Endothelial cell of umbilical vein (primary cell): Measurements from ENCODE around the gene KRT83. TPM values are rescaled to one million over a fixed set of nuclear protein-coding genes. Genes with fewer than 3 reads are reported as not detected.

Experiments
- BruUV-seq: library from RNA; stranded (reverse); fragments of 400-500 nt; replicated peaks from 2 replicates; lab custom pipeline; 2021; lab: Mats Ljungman, UMichigan
- CTCF ChIA-PET: fragments of 300-600, 350-600 bp; sonication (Branson Sonifier 250); formaldehyde crosslinking; loops from one replicate; lab custom pipeline; 2021; ENCODE audit warnings: antibody characterized with exemption, inconsistent platforms; lab: Charles Lee
- POLR2A ChIA-PET: fragments of 300-600, 350-600 bp; sonication (Branson Sonifier 250); formaldehyde crosslinking; loops from one replicate; lab custom pipeline; 2021; ENCODE audit warnings: antibody characterized with exemption, inconsistent platforms; lab: Charles Lee
- DNase-seq: peaks from one replicate; pipeline ENCODE4 v3.0.0-alpha.2; 2011; ENCODE audit warnings: low read depth, low spot score
- FAIRE-seq: peaks from 2 replicates; lab custom pipeline; 2011; peaks lifted over from hg19 to GRCh38; lab: Jason Lieb, UNC
- H2AFZ ChIP-seq: 2 replicates; pipeline ENCODE4 v1.6.0; 2012; ENCODE audit warnings: low read depth, low read length, control low read depth, inconsistent platforms
- H3K27ac ChIP-seq: 2 replicates; pipeline ENCODE4 v1.5.1; 2011; ENCODE audit warnings: low read depth, mild to moderate bottlenecking, control low read depth, low read length, moderate library complexity; ENCODE audit not compliant: insufficient read depth
- H3K27me3 ChIP-seq, 2 experiments: 2 replicates each; pipeline versions ENCODE4 v1.6.0 to v1.6.1; 2011; ENCODE audit warnings: low read length in 2 of 2, mixed read lengths in 1 of 2; ENCODE audit not compliant: control insufficient read depth in 2 of 2, insufficient read depth in 2 of 2
- H3K36me3 ChIP-seq, 2 experiments: 2 replicates in 1 of 2; 3 replicates in 1 of 2; pipeline ENCODE4 v1.5.1; 2011; ENCODE audit warnings: low read length in 2 of 2, mild to moderate bottlenecking in 1 of 2, moderate library complexity in 1 of 2; ENCODE audit not compliant: control insufficient read depth in 2 of 2, insufficient read depth in 2 of 2; ENCODE audit errors: extremely low read depth in 1 of 2
- H3K4me1 ChIP-seq: 3 replicates; pipeline ENCODE4 v1.5.1; 2011; ENCODE audit warnings: mild to moderate bottlenecking, low read length; ENCODE audit not compliant: control insufficient read depth, insufficient read depth; ENCODE audit errors: extremely low read depth
- H3K4me2 ChIP-seq: 2 replicates; pipeline ENCODE4 v1.6.1; 2011; ENCODE audit warnings: low read length, control low read depth, mixed read lengths; ENCODE audit not compliant: insufficient read depth
- H3K4me3 ChIP-seq, 3 experiments: fragments of 200-600 bp in 1 of 3; sonication (generic), shearing (Covaris generic) in 1 of 3; replicated peaks in 1 of 3; 2 replicates each; pipeline ENCODE4 v1.5.1; 2011 to 2016; ENCODE audit warnings: control low read depth in 3 of 3, low read length in 3 of 3, mild to moderate bottlenecking in 2 of 3, inconsistent platforms in 1 of 3, low read depth in 1 of 3, moderate library complexity in 1 of 3; ENCODE audit not compliant: insufficient read depth in 1 of 3
- H3K79me2 ChIP-seq: 2 replicates; pipeline ENCODE4 v1.6.0; 2012; ENCODE audit warnings: low read length, inconsistent platforms; ENCODE audit not compliant: control insufficient read depth, insufficient read depth
- H3K9ac ChIP-seq: replicated peaks from 2 replicates; pipeline ENCODE3; 2011; ENCODE audit warnings: low read length, control low read depth; ENCODE audit not compliant: insufficient read depth; ENCODE audit errors: extremely low read depth
- H3K9me1 ChIP-seq: replicated peaks from 3 replicates; pipeline ENCODE4 v1.6.0; 2011; ENCODE audit warnings: mild to moderate bottlenecking, low read length; ENCODE audit not compliant: control insufficient read depth, insufficient read depth; ENCODE audit errors: extremely low read depth
- H3K9me3 ChIP-seq: replicated peaks from 2 replicates; pipeline ENCODE4 v1.5.1; 2012; ENCODE audit warnings: low read length, inconsistent platforms; ENCODE audit not compliant: control insufficient read depth, insufficient read depth
- H4K20me1 ChIP-seq: replicated peaks from 2 replicates; pipeline ENCODE3; 2011; ENCODE audit warnings: mild to moderate bottlenecking, low read length; ENCODE audit not compliant: control insufficient read depth, insufficient read depth; ENCODE audit errors: extremely low read depth
- EZH2 ChIP-seq: IDR thresholded peaks from 2 replicates; pipeline ENCODE4 v1.6.1; 2012; ENCODE audit warnings: borderline replicate concordance, low read depth, mild to moderate bottlenecking, moderate library complexity, low read length, inconsistent platforms; ENCODE audit not compliant: severe bottlenecking
- FOS ChIP-seq: IDR thresholded peaks from 2 replicates; pipeline ENCODE4 v1.6.1; 2011; ENCODE audit warnings: mild to moderate bottlenecking, low read length, moderate library complexity, borderline replicate concordance; ENCODE audit not compliant: insufficient read depth
- GATA2 ChIP-seq: IDR thresholded peaks from 2 replicates; pipeline ENCODE4 v1.7.0; 2011; ENCODE audit warnings: low read depth, mild to moderate bottlenecking, moderate library complexity, mixed read lengths, low read length; ENCODE audit not compliant: insufficient read length, insufficient read depth
- JUN ChIP-seq: IDR thresholded peaks from 2 replicates; pipeline ENCODE4 v1.6.1; 2011; ENCODE audit warnings: borderline replicate concordance, low read depth; ENCODE audit not compliant: insufficient read length, insufficient read depth
- MYC ChIP-seq: IDR thresholded peaks from one replicate; pipeline ENCODE4 v1.6.1; 2011; ENCODE audit warnings: mild to moderate bottlenecking, low read depth, low read length
- POLR2AphosphoS5 ChIP-seq: IDR thresholded peaks from 2 replicates; pipeline ENCODE4 v1.6.1; 2012; ENCODE audit warnings: low read depth, mild to moderate bottlenecking, control low read depth, low read length, moderate library complexity; ENCODE audit not compliant: insufficient read depth
- dilution Hi-C: fragments of 300-500 bp; cut with MboI; formaldehyde crosslinking; loops from one replicate; pipeline ENCODE4 v1.15.0; 2019; ENCODE audit warnings: low sequenced_read_pairs; ENCODE audit not compliant: extremely low pct_ligation_motif_present
- intact Hi-C: fragments of 100-400 bp; cut with micrococcal nuclease; formaldehyde crosslinking; loops from one replicate; pipeline ENCODE4 v1.10.0; 2022
- polyA plus RNA-seq, 4 experiments: library from polyadenylated mRNA; depleted of rRNA in 3 of 4; stranded (reverse) in 3 of 4; unstranded in 1 of 4; fragments of >200 nt; gene quantifications; 2 replicates each; pipeline versions ENCODE4 v1.2.1 to v1.2.3, GENCODE V29; 2011 to 2012; ENCODE audit warnings: missing spikeins in 1 of 4
- total RNA-seq: library from RNA; stranded (reverse); gene quantifications from 2 replicates; pipeline ENCODE4 v1.2.3, GENCODE V29; 2021
- TF ChIP-seq, protein P1 (sequence below): IDR thresholded peaks from 2 replicates; pipeline ENCODE4 v1.6.1; 2011; ENCODE audit not compliant: insufficient read depth, insufficient read length
- TF ChIP-seq, protein P2 (sequence below), 2 donors: IDR thresholded peaks; 1 replicate in 1 of 2; 2 replicates in 1 of 2; pipeline ENCODE4 v1.5.1; 2011; ENCODE audit warnings: low read length in 2 of 2, mild to moderate bottlenecking in 2 of 2, moderate library complexity in 2 of 2, control low read depth in 1 of 2, inconsistent platforms in 1 of 2, low read depth in 1 of 2; ENCODE audit not compliant: insufficient read depth in 1 of 2; ENCODE audit errors: extremely low read depth in 1 of 2

KRT83 gene
- total and polyA plus RNA-seq, 2 donors (not counting 3 experiments of a cell fraction or from before 2014, with no cell fraction given), result not detected

DNA sequence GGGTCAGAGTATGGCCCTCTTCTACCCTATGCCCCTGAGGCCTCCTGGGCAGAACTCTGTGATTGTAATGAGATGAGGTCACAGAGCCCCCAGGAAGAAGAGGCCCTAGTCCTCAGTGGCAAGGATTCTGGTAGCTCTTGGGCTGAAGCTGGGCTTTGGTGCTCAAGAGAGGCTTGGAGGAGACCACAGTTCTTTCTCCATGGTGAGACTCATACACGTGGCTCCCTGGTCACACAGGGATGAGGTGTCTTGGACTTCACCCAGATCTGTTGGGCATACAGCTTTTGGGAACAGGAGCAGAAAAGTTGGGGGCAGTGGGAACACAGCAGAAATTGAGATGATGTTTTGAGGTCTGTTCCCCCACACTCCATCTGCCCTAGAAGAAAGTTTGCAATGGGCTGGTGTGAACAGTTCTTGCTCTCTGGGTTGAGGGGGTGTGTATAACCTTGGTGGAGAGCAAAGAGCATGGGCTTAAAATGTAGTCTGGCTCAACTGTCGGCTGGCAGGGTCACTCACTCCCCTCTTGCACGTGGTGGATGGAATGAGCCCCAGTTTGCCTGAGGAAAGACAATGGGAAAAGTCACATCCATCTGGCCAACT lies 46.6 kb downstream of the KRT83 start, which contains the start of gene KRT86:
KRT86 (plus strand) TSS at position 125 of the 600 bp plus-strand sequence. CDS start 27,272 bp downstream, outside the sequence.
- H4K20me1 ChIP-seq, result no peaks in the 10 kb centered on the region
- no peaks in the 10 kb centered on the region for H3K9me1 ChIP-seq
- DNase-seq, result no peak
- H3K4me3 ChIP-seq, result no peak within 1 kb of the TSS
- H3K9ac ChIP-seq, result no peak within 1 kb of the TSS
- peaks cover 16 to 23% of the 10 kb centered on the region in 2 experiments for H3K27me3 ChIP-seq
- H2AFZ ChIP-seq, result no peak within 1 kb of the TSS
- intact Hi-C loops, result no loop called here
- H3K4me1 ChIP-seq, result peaks cover 3% of the 10 kb centered on the region
- no peak within 1 kb of the TSS for H3K27ac ChIP-seq
- dilution Hi-C loops, result no loop called here
- ChIA-PET CTCF (interaction anchor here (1.8 kb wide), 1 partner anchor 53 kb away, joined by 6 read pairs; no protein-coding TSS in a partner anchor), POLR2A (no interaction called here)
- FAIRE-seq, result no peak
- no peak for TF ChIP-seq FOS
- TF ChIP-seq MYC, result no peak
- TF ChIP-seq EZH2, result no peak
- no peak for TF ChIP-seq POLR2AphosphoS5
- TF ChIP-seq, protein P1, sequence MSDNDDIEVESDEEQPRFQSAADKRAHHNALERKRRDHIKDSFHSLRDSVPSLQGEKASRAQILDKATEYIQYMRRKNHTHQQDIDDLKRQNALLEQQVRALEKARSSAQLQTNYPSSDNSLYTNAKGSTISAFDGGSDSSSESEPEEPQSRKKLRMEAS, result no peak
- no peak for TF ChIP-seq JUN
- TF ChIP-seq, protein P2, sequence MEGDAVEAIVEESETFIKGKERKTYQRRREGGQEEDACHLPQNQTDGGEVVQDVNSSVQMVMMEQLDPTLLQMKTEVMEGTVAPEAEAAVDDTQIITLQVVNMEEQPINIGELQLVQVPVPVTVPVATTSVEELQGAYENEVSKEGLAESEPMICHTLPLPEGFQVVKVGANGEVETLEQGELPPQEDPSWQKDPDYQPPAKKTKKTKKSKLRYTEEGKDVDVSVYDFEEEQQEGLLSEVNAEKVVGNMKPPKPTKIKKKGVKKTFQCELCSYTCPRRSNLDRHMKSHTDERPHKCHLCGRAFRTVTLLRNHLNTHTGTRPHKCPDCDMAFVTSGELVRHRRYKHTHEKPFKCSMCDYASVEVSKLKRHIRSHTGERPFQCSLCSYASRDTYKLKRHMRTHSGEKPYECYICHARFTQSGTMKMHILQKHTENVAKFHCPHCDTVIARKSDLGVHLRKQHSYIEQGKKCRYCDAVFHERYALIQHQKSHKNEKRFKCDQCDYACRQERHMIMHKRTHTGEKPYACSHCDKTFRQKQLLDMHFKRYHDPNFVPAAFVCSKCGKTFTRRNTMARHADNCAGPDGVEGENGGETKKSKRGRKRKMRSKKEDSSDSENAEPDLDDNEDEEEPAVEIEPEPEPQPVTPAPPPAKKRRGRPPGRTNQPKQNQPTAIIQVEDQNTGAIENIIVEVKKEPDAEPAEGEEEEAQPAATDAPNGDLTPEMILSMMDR (IDR thresholded peaks at IDR 0.05; ENCODE audit: extremely low read depth in 1 of 2, insufficient read depth in 1 of 2, low read depth in 1 of 2, low read length in 2 of 2), result no peak
- no peak for TF ChIP-seq GATA2
- no peaks in the 10 kb centered on the region for H3K36me3 ChIP-seq
- no peaks in the 10 kb centered on the region for H3K9me3 ChIP-seq
- no peaks in the 10 kb centered on the region for H3K79me2 ChIP-seq
- BruUV-seq, result no TSS peak
- H3K4me2 ChIP-seq, result no peak within 1 kb of the TSS
